Measurements from ENCODE around the gene ANKRD6. TPM values are rescaled to one million over a fixed set of nuclear protein-coding genes. Genes with fewer than 3 reads are reported as not detected.

Gene ANKRD6
- total RNA-seq, 1 experiment from 2014 or later: 13.9 TPM

- Mint-ChIP-seq H3K27ac (no peak overlapping the region), H3K4me3 (peak overlapping the region; percentile 83), H3K9me3 (no peaks in the 10 kb centered on the region), H3K36me3 (no peaks in the 10 kb centered on the region), H3K4me1 (peaks cover 33% of the 10 kb centered on the region), H3K27me3 (ENCODE audit: low read depth) (peaks cover 49% of the 10 kb centered on the region)
- DNase-seq (ENCODE audit: low spot score): peak; percentile 39
- ChIA-PET CTCF (interaction anchor here (0.6 to 3.9 kb wide), 19 partner anchors 20 to 207 kb away, joined by 3 to 61 read pairs (median 4); no protein-coding TSS in a partner anchor), POLR2A (no interaction called here)
- peak; percentile 25 for ATAC-seq
- TF ChIP-seq ZNF532 (CRISPR knock-in tag; IDR thresholded peaks at IDR 0.05; ENCODE audit: borderline replicate concordance) (no peak), ZMAT4 (CRISPR knock-in tag; IDR thresholded peaks at IDR 0.05) (no peak), TEAD4 (CRISPR knock-in tag; IDR thresholded peaks at IDR 0.05) (no peak), GABPB1 (CRISPR knock-in tag; IDR thresholded peaks at IDR 0.05) (no peak), ZNF219 (CRISPR knock-in tag; IDR thresholded peaks at IDR 0.05; ENCODE audit: borderline replicate concordance) (peak; percentile 47; the same call in 1 of the 2 replicates), ZNF396 (CRISPR knock-in tag; IDR thresholded peaks at IDR 0.05; ENCODE audit: borderline replicate concordance) (no peak), JAZF1 (CRISPR knock-in tag; IDR thresholded peaks at IDR 0.05) (no peak), CDX4 (CRISPR knock-in tag; IDR thresholded peaks at IDR 0.05; ENCODE audit: borderline replicate concordance) (no peak), MLX (CRISPR knock-in tag; IDR thresholded peaks at IDR 0.05) (no peak), TCF7 (CRISPR knock-in tag; IDR thresholded peaks at IDR 0.05; ENCODE audit: low read depth) (no peak), ATF2 (CRISPR knock-in tag; IDR thresholded peaks at IDR 0.05; ENCODE audit: borderline replicate concordance, low read depth) (no peak), ZNF138 (CRISPR knock-in tag; conservative IDR thresholded peaks at IDR 0.05) (no peak), ZNF671 (CRISPR knock-in tag; IDR thresholded peaks at IDR 0.05) (no peak), SP1 (CRISPR knock-in tag; conservative IDR thresholded peaks at IDR 0.05) (no peak), ZBTB21 (CRISPR knock-in tag; IDR thresholded peaks at IDR 0.05; ENCODE audit: borderline replicate concordance) (no peak)
- TF ChIP-seq, protein P1, sequence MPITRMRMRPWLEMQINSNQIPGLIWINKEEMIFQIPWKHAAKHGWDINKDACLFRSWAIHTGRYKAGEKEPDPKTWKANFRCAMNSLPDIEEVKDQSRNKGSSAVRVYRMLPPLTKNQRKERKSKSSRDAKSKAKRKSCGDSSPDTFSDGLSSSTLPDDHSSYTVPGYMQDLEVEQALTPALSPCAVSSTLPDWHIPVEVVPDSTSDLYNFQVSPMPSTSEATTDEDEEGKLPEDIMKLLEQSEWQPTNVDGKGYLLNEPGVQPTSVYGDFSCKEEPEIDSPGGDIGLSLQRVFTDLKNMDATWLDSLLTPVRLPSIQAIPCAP (CRISPR knock-in tag; IDR thresholded peaks at IDR 0.05): no peak
- TF ChIP-seq, protein P2, sequence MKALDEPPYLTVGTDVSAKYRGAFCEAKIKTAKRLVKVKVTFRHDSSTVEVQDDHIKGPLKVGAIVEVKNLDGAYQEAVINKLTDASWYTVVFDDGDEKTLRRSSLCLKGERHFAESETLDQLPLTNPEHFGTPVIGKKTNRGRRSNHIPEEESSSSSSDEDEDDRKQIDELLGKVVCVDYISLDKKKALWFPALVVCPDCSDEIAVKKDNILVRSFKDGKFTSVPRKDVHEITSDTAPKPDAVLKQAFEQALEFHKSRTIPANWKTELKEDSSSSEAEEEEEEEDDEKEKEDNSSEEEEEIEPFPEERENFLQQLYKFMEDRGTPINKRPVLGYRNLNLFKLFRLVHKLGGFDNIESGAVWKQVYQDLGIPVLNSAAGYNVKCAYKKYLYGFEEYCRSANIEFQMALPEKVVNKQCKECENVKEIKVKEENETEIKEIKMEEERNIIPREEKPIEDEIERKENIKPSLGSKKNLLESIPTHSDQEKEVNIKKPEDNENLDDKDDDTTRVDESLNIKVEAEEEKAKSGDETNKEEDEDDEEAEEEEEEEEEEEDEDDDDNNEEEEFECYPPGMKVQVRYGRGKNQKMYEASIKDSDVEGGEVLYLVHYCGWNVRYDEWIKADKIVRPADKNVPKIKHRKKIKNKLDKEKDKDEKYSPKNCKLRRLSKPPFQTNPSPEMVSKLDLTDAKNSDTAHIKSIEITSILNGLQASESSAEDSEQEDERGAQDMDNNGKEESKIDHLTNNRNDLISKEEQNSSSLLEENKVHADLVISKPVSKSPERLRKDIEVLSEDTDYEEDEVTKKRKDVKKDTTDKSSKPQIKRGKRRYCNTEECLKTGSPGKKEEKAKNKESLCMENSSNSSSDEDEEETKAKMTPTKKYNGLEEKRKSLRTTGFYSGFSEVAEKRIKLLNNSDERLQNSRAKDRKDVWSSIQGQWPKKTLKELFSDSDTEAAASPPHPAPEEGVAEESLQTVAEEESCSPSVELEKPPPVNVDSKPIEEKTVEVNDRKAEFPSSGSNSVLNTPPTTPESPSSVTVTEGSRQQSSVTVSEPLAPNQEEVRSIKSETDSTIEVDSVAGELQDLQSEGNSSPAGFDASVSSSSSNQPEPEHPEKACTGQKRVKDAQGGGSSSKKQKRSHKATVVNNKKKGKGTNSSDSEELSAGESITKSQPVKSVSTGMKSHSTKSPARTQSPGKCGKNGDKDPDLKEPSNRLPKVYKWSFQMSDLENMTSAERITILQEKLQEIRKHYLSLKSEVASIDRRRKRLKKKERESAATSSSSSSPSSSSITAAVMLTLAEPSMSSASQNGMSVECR (CRISPR knock-in tag; IDR thresholded peaks at IDR 0.05; ENCODE audit: borderline replicate concordance): peak; percentile 46; the same call in 1 of the 2 replicates
- TF ChIP-seq, protein P3, sequence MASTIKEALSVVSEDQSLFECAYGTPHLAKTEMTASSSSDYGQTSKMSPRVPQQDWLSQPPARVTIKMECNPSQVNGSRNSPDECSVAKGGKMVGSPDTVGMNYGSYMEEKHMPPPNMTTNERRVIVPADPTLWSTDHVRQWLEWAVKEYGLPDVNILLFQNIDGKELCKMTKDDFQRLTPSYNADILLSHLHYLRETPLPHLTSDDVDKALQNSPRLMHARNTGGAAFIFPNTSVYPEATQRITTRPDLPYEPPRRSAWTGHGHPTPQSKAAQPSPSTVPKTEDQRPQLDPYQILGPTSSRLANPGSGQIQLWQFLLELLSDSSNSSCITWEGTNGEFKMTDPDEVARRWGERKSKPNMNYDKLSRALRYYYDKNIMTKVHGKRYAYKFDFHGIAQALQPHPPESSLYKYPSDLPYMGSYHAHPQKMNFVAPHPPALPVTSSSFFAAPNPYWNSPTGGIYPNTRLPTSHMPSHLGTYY (CRISPR knock-in tag; IDR thresholded peaks at IDR 0.05): no peak
- TF ChIP-seq, protein P4, sequence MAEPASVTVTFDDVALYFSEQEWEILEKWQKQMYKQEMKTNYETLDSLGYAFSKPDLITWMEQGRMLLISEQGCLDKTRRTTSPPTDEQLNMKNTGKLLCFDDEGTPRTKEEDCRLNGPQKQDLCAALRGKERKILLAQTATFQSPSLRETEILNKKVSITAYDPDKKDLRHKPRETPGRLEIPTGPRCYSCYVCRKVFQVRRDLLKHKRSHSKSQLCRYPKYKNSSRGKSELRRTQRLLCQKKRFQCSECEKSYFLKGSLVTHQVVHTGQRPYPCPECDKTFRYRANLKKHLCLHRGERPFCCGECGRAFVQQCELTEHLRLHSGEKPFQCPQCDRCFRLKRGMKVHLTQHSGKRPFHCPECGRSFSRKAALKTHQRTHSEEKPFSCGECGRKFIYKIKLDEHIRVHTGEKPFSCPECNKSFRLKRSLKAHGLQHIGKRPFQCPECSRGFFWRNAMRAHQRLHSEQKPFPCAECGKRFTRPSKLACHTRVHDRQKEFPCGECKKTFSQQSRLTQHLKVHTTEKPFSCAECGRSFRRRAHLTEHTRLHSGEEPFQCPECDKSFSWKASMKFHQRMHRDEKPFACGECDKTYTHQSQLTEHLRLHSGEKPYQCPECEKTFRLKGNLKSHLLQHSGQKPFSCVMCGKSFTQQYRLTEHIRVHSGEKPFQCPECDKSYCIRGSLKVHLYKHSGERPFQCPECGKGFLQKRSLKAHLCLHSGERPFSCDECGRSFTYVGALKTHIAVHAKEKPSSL (CRISPR knock-in tag; conservative IDR thresholded peaks at IDR 0.05): no peak
These were observed 549 bp downstream of the ANKRD6 start for GRCh38 chr6:89433252-89434149.
